K562 (cell line): ENCODE data around the gene RPS6KA4.

ENCODE experiments used
- JUN ChIP-seq, 2 experiments: sonication (generic) in 1 of 2; formaldehyde crosslinking in 1 of 2; IDR thresholded peaks; 2 replicates each; pipeline versions ENCODE4 v1.6.1 to v1.8.0; 2012 to 2022; ENCODE audit warnings: borderline replicate concordance in 2 of 2, mild to moderate bottlenecking in 2 of 2, improper control_type of control experiment in 1 of 2, low read depth in 1 of 2, low read length in 1 of 2, missing genetic modification reagents in 1 of 2
- NFE2L1 ChIP-seq: fragments of 450-650 bp; IDR thresholded peaks from 2 replicates; pipeline ENCODE4 v1.6.1; 2016; ENCODE audit warnings: missing genetic modification characterization, low read depth, mild to moderate bottlenecking, missing compliant biosample characterization, moderate library complexity, borderline replicate concordance
- SMC3 ChIP-seq: conservative IDR thresholded peaks from 2 replicates; pipeline ENCODE4 v1.6.1; 2011; ENCODE audit warnings: low read depth, low read length, improper control_type of control experiment; ENCODE audit not compliant: insufficient read depth
- TF ChIP-seq, protein P1 (sequence below): fragments of 200-400 bp; formaldehyde crosslinking; IDR thresholded peaks from 2 replicates; pipeline ENCODE4 v1.6.1; 2017; ENCODE audit warnings: mild to moderate bottlenecking, low read depth, low read length, moderate library complexity

DNA sequence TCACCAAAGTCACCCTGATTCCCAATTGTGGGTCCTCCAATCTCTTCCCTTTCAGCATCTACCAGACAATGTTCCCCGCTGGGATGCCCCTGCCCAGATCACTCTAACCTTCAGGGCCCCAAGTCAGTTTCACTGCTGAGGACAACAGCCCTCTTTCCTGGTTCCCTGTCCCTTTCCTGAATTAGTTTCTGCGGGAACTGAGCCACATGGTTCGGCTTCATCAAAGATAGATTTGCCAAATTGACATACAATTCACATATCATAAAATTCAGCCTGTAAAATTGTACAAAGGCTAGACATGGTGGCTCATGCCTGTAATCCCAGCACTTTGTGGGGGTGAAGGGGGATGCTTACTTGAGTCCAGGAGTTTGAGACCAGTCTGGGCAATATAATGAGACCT, 31.0 kb upstream of the RPS6KA4 start:
- TF ChIP-seq, protein P1, sequence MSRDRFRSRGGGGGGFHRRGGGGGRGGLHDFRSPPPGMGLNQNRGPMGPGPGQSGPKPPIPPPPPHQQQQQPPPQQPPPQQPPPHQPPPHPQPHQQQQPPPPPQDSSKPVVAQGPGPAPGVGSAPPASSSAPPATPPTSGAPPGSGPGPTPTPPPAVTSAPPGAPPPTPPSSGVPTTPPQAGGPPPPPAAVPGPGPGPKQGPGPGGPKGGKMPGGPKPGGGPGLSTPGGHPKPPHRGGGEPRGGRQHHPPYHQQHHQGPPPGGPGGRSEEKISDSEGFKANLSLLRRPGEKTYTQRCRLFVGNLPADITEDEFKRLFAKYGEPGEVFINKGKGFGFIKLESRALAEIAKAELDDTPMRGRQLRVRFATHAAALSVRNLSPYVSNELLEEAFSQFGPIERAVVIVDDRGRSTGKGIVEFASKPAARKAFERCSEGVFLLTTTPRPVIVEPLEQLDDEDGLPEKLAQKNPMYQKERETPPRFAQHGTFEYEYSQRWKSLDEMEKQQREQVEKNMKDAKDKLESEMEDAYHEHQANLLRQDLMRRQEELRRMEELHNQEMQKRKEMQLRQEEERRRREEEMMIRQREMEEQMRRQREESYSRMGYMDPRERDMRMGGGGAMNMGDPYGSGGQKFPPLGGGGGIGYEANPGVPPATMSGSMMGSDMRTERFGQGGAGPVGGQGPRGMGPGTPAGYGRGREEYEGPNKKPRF, result no peak
- TF ChIP-seq NFE2L1, result no peak
- TF ChIP-seq SMC3, result no peak
- TF ChIP-seq JUN (IDR thresholded peaks at IDR 0.05; ENCODE audit: borderline replicate concordance, low read depth, low read length), result no peak
- TF ChIP-seq JUN (CRISPR knock-in tag; IDR thresholded peaks at IDR 0.05; ENCODE audit: borderline replicate concordance), result no peak
